ENCODE results near the gene MED15.

DNA sequence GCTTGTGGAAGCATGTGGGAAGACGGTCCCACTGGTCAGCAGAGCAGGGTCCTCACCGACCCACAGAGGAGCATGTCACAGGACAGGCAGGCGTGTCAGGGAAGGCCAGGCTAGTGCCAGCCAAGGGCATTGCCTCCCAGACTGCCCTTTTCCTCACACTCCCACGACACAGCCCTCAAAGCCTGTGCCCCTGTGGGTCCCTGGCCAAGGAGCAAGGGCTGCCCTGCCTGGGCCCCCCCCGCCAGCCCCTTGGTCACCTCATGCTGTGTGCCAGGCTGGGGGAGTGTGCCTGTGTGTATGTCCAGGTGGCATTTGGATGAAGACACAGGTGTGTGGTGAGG is 74.7 kb downstream of the MED15 start:
- TF ChIP-seq RCOR1 (IDR thresholded peaks at IDR 0.05; ENCODE audit: insufficient replicate concordance, low read length) (no peak), POLR2A (IDR thresholded peaks at IDR 0.05; ENCODE audit: low read depth, low read length) (no peak), BHLHE40 (IDR thresholded peaks at IDR 0.05; ENCODE audit: low read depth, low read length) (no peak), RFX5 (IDR thresholded peaks at IDR 0.05; ENCODE audit: low read depth, low read length) (no peak)
- TF ChIP-seq, protein P1, sequence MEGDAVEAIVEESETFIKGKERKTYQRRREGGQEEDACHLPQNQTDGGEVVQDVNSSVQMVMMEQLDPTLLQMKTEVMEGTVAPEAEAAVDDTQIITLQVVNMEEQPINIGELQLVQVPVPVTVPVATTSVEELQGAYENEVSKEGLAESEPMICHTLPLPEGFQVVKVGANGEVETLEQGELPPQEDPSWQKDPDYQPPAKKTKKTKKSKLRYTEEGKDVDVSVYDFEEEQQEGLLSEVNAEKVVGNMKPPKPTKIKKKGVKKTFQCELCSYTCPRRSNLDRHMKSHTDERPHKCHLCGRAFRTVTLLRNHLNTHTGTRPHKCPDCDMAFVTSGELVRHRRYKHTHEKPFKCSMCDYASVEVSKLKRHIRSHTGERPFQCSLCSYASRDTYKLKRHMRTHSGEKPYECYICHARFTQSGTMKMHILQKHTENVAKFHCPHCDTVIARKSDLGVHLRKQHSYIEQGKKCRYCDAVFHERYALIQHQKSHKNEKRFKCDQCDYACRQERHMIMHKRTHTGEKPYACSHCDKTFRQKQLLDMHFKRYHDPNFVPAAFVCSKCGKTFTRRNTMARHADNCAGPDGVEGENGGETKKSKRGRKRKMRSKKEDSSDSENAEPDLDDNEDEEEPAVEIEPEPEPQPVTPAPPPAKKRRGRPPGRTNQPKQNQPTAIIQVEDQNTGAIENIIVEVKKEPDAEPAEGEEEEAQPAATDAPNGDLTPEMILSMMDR (conservative IDR thresholded peaks at IDR 0.05; ENCODE audit: low read depth, low read length), result no peak
- TF ChIP-seq, protein P2, sequence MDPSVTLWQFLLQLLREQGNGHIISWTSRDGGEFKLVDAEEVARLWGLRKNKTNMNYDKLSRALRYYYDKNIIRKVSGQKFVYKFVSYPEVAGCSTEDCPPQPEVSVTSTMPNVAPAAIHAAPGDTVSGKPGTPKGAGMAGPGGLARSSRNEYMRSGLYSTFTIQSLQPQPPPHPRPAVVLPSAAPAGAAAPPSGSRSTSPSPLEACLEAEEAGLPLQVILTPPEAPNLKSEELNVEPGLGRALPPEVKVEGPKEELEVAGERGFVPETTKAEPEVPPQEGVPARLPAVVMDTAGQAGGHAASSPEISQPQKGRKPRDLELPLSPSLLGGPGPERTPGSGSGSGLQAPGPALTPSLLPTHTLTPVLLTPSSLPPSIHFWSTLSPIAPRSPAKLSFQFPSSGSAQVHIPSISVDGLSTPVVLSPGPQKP (IDR thresholded peaks at IDR 0.05; ENCODE audit: borderline replicate concordance, low read depth, low read length), result no peak

Measured in IMR-90 (cell line).